LNCaP clone FGC (cell line): ENCODE results near the gene HOXD1.

ENCODE experiments used
- DNase-seq: peaks from one replicate; pipeline ENCODE4 v3.0.0-alpha.2; 2011; ENCODE audit warnings: low read depth
- H3K4me3 ChIP-seq: 2 replicates; pipeline ENCODE4 v1.5.1; 2011; ENCODE audit warnings: mild to moderate bottlenecking, low read depth, low read length, control low read depth
- TF ChIP-seq, protein P1 (sequence below): IDR thresholded peaks from 2 replicates; pipeline ENCODE4 v1.5.1; 2012; ENCODE audit warnings: mild to moderate bottlenecking; ENCODE audit not compliant: control insufficient read depth, insufficient read depth; ENCODE audit errors: extremely low read depth

HOXD1 gene

DNA sequence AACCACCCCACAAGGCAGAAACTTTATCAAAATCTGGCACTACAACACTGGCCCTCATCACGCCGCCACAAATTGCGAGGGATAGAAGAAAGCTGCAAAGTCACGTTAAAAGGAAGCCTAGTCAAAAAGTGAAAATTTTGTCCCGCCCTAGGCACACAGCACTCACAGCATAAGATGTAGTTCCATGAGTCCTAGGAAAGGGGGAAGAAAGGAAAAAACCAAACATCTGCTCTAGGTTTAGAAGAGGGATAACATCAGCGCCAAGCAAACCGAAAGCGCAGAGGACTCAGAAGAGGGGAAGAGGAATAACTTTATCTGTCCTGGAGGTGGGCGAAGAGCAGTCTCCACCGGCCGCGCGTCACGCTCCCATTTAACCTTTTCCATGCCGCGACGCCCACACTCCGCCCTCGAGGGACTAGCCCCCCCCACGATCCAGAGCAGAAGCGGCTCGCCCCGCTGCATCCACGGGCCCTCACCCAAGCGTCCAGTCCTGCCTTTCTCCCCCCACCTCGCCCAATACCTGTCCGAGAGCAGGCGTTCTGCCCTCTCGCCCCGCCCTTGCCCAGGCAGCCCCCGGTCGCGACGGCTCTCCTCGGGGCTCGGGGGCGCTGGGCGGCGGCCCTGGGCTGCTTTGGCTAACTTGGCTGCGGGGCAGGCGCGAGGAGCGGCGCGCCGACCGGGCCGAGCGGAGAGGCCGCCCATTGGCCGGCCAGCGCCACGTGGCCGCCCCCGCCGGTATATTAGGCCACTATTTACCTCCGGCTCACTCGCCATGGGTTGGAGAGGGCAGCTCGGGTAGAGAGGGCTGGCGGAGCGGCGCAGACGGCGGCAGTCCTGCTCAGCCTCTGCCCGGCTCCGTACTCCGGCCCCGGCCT is at the start of gene HOXD1:
Gene HOXD1, plus strand, starts transcription at position 770 of the 875 bp plus-strand sequence. CDS start 134 bp downstream, outside the sequence.
- TF ChIP-seq, protein P1, sequence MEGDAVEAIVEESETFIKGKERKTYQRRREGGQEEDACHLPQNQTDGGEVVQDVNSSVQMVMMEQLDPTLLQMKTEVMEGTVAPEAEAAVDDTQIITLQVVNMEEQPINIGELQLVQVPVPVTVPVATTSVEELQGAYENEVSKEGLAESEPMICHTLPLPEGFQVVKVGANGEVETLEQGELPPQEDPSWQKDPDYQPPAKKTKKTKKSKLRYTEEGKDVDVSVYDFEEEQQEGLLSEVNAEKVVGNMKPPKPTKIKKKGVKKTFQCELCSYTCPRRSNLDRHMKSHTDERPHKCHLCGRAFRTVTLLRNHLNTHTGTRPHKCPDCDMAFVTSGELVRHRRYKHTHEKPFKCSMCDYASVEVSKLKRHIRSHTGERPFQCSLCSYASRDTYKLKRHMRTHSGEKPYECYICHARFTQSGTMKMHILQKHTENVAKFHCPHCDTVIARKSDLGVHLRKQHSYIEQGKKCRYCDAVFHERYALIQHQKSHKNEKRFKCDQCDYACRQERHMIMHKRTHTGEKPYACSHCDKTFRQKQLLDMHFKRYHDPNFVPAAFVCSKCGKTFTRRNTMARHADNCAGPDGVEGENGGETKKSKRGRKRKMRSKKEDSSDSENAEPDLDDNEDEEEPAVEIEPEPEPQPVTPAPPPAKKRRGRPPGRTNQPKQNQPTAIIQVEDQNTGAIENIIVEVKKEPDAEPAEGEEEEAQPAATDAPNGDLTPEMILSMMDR, result no peak
- no peak for DNase-seq
- peak within 1 kb of the TSS; percentile 21 for H3K4me3 ChIP-seq

DNA sequence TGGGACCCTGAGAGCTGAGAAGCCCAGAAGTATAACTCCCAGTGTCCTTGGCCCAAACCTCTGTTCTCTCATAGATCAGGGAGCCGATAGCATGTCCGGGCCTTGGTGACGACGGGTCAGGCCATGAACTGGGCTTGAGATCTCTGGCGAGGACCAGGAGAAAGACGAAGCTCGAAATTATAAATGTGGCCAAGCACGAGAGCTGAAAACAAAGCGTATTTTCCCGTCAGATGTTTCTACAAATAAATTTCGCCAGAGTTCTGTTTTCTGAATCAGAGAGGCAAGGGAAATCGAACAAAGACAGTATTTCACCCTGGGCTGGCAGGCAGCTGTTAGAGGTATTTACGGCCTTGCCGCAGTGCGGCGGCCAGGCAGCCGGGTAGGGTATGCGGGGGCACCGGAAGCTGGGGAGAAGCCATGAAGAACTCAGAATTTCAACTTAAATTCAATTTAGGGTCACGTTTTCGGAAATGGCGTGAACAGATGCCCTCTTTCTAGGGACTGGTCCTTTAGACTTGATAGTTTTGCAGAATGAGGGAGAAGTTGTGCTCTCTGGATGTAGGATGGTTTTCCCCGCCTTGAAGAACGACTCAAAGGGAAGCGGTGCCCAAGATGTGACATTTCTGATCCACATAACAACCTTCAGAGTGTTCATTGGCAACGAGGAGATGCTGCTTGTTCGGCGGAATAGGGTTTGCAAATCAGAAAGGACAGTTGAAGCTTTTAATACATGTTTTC is 49.4 kb upstream of the HOXD1 start:
- DNase-seq, result no peak
- H3K4me3 ChIP-seq, result no peak overlapping the region
- TF ChIP-seq, protein P1, result no peak

DNA sequence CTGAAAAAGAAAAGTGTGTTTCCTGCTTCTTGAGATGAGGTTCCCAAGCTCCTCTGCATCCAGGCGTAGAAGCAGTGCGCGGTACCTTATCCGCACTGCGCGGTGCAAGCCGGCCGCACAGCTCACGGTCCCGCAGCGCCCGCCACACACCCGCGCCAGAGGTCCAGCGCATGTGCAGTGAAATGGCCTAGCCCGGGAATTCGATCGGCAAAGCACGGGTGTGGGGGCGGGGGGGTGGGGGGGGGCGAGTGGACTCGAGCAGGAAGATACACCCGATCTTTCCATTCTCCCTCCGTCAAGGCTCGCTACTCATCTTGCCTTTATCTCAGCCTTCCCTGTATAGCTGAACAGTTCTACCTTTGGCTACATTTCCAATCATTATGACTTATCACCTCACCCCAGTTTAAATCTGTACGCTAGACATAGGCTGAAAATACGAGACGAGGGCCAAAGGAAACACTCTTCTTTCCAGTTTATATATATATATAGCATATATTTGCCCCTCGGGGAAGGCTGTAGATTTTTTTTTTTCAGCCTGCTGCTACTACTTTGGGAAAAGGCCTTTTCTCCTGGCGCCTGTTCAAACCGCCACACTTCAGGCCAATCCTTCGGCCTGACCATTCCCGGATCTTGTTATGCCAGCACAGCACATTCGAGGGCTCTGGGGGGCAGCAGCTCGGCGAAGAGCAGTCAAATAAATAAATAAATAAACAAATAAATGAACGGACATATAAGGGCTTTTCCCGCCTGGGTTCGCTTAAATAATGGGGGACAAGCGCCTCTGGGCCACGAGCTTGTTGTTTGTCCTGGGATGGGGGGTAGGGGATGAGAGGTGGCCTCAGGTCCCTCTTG is 48.6 kb upstream of the HOXD1 start:
- no peak for DNase-seq
- TF ChIP-seq, protein P1, result no peak
- H3K4me3 ChIP-seq, result no peak overlapping the region

DNA sequence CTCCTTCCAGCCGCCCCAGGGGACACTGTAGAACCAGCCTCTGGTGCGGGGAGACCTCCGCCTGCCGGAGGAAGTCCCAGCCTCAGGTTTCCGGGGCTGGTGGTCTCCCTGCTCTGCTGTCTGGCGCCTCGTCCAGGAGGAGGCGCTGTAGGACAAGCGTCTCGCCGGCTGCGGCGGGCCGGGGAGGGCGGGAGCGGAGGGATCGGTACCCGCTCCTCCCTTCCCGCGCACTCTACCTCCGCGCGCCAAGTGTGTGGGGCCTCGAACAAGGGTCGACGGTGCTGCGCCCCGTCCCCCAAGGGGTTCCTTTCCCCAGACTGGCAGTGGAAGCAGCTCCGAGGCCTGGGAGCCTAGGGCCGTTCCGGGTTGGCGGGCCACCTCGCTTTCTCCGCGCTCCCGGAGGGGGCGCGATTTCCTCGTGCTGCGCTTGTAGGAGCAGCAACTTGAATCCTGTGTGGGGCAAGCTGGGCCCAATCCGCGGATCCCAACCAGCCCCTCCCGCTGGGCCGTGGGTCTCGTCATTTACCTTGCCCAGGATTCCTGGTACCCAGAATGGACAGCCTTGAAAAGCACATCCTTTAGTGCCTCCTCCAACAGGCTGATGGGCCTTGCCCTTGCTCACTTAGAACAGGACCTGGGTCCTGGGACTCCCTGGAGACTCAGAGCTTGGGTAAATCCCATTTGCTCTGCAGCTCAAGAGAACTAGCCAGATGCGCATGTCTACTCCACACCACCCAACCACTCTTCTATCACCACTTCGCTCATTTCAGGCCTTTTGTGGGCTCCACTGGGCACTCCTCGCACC is 47.8 kb upstream of the HOXD1 start:
- TF ChIP-seq, protein P1, result peak; percentile 95
- peak overlapping the region; percentile 41 for H3K4me3 ChIP-seq
- DNase-seq, result no peak

DNA sequence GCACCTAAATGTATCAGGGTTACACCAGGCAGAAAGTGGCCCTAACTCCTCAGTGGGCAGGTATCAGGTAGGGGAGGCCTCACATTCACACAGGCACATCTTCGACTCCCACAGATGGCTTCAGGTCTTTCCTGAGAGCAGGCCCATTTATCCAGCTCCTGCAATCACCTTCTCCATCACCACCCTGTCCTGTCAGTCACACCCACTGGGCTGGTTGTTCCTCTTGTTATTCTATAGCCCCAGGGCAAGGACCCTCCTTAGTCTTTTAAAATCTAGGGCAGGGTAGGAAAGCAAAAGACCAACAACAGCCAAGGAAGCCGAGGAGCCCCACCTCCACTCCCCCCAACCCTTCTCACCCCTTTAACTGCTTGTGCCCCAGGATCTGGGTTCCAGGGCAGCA is 46.2 kb upstream of the HOXD1 start:
- TF ChIP-seq, protein P1, result no peak
- DNase-seq, result no peak
- H3K4me3 ChIP-seq, result no peak overlapping the region
